Breast epithelium (tissue), 3 donors: ENCODE results near the gene GPR152.

Experiments
- CTCF ChIP-seq, 3 donors: fragments of 450-650 bp; IDR thresholded peaks; one replicate each; pipeline ENCODE4 v1.5.1; 2016 to 2017; ENCODE audit warnings: antibody characterized with exemption in 3 of 3, mild to moderate bottlenecking in 3 of 3, moderate library complexity in 3 of 3
- POLR2A ChIP-seq: fragments of 450-650 bp; IDR thresholded peaks from one replicate; pipeline ENCODE4 v1.6.1; 2016; ENCODE audit warnings: antibody characterized with exemption, mild to moderate bottlenecking, moderate library complexity
- POLR2AphosphoS5 ChIP-seq, 3 donors: sonication (generic); formaldehyde crosslinking; IDR thresholded peaks; one replicate each; pipeline ENCODE4 v1.6.1; 2017; ENCODE audit warnings: antibody characterized with exemption in 3 of 3

- TF ChIP-seq CTCF (IDR thresholded peaks at IDR 0.05), result no peak
- no peak for TF ChIP-seq POLR2A
- TF ChIP-seq POLR2AphosphoS5 (IDR thresholded peaks at IDR 0.05), result no peak
These were observed 7.0 kb downstream of the GPR152 start for GRCh38 chr11:67445515-67445914.
